LNCAP (cell line): ENCODE results near the gene KAZALD1.

Source experiments
- TF ChIP-seq, protein P1 (sequence below): fragments of 450-650 bp; IDR thresholded peaks from 2 replicates; pipeline ENCODE4 v1.5.1; 2017; ENCODE audit warnings: mild to moderate bottlenecking

Gene KAZALD1

DNA sequence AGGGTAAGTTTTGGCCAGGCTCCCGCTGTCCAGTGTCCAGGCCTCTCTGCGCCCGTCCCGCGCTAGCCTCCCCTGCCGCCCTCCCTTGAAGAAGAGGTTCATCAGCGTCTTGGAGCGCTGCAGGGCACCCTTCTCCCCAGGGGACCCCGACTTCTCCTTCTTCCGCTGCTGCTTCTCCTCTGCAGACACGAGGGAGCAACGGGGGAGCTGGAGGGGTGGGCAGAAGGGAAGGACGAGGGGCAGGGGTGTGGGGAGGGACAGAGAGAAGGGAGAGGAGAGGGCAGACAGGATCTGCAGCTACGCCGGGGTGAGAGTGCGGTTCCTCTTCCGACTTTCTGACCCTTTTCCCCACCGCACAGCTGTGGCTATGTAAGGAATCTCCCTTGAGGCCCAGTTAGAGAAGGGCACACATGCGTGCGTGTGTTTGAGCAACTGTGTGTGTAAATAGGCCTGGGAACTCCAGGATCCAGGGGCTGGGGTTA lies 43.6 kb upstream of the KAZALD1 start:
- TF ChIP-seq, protein P1, sequence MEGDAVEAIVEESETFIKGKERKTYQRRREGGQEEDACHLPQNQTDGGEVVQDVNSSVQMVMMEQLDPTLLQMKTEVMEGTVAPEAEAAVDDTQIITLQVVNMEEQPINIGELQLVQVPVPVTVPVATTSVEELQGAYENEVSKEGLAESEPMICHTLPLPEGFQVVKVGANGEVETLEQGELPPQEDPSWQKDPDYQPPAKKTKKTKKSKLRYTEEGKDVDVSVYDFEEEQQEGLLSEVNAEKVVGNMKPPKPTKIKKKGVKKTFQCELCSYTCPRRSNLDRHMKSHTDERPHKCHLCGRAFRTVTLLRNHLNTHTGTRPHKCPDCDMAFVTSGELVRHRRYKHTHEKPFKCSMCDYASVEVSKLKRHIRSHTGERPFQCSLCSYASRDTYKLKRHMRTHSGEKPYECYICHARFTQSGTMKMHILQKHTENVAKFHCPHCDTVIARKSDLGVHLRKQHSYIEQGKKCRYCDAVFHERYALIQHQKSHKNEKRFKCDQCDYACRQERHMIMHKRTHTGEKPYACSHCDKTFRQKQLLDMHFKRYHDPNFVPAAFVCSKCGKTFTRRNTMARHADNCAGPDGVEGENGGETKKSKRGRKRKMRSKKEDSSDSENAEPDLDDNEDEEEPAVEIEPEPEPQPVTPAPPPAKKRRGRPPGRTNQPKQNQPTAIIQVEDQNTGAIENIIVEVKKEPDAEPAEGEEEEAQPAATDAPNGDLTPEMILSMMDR = no peak

DNA sequence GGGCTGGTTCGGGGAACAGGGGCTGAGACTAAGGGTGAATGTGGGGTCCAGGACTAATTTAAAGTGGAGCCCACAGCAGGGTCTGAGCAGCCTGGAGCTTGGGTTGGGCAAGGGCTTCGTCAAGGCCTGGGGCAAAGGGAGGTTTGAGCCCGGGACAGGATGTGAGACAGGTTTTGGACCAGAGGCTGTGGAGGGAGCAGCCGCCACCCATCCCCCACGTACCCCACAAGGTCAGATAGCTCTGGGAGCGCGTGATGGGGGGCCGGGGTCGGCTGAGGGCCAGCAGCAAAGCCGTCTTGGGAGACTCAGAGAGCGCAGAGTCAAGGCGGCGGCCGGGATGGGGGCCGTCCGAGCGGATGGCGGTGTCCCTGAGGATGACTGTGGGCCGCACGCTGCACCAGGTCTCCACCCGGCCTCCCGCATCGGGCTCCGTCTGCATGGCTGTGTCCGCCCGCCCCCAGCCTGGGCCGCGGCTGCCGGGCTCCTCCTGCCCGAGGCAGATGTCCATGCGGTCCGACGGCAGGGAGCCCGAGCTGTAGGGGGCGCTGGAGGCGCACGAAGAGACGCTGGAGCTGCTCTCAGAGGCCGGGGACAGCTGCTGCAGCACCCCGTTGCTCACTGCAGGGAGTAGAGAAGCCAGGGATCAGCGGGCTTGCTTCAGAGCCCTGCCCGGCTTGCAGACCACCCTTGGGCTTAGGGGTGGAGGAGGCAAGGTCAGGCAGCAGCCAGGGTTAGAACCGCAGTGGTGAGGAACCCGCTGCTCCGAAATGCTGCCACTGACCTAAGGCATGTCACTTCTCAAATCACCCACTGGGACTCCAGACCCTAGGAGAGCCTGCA lies 43.0 kb upstream of the KAZALD1 start:
- TF ChIP-seq, protein P1 = peak; percentile 48

DNA sequence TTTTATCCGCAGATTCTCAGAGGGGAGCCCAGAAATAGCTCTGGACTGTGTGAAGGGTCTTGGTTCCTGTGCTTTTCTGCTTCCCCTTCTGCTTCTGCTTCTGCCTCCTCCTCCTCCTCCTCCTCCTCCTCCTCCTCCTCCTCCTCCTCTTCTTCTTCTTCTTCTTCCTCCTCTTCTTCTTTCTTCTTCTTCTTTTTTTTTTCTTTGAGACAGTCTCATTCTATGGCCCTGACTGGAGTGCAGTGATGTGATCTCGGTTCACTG lies 42.4 kb upstream of the KAZALD1 start:
- TF ChIP-seq, protein P1 = no peak

DNA sequence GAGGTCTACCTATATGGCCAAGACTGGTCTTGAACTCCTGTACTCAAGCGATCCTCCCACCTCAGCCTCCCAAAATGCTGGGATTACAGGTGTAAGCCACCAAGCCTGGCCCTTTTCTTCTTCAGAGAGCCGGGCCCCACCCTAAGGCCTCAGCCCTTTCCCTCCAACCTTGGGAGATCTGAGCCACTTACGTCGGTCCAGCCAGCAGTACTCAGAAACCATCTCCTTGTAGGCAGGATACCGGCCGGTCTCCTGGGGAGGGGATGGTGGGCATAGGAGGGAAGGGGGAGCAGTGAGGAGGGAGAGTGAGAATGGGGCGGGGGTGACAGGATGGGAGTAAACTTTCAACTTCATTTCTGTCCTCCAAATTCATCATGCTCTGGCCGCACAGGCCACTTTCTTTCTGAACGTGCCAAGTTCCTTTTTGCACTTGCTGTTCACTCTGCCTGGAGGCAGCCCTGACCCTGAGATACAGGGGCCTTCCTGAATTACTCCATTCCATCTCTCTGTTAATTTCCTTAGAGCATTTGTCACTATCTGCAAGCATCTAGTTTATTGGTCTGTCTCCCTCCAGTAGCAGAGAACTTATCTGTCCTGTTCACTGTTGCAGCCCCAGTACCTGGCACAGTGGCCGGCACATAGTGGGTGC lies 41.2 kb upstream of the KAZALD1 start:
- TF ChIP-seq, protein P1 = no peak

DNA sequence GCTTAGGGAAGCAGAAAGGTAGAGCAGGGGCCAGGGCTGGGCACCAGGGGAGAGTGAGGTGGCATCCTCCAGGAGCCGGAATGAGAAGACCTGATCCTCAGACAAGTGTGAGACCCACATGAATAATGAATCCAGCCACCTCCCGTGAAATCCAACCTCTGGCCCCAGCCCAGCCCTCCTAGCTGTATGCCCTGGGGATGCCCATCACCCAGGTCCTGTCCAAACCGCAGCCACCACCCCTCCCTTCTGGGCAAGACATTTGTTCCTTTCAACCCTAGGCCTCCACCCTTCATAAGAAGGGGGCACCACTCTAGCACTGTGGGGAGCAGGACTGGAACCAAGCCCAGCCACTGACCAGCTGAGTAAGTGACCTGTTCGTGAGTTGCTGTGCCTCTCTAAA lies 40.5 kb upstream of the KAZALD1 start:
- TF ChIP-seq, protein P1 = no peak

DNA sequence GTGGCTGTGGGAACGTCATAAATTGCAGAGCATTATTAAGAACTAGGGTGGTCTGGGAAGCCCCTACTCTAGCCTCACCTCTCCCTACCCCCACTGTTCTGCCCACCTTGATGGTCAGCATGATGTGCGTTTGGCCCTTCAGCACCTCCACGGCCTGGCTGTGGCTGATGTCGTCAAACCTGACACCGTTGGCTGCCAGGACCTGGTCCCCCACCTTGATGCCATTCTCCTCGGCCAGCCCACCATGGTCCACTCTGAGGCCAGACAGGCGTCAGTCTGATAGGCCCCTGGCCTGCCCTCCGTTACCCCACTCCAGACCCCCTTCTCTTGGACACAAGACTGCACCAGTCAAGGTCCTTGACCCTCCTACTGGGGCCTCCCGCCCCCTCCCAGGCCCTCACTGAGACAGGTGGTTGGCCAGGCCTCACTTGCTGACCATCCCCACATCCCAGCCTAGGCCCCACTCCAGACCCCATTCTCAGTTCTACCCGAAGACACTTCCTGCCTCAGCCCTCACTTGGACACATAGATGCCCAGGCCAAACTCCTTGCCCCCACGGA lies 40.0 kb upstream of the KAZALD1 start:
- TF ChIP-seq, protein P1 = no peak

DNA sequence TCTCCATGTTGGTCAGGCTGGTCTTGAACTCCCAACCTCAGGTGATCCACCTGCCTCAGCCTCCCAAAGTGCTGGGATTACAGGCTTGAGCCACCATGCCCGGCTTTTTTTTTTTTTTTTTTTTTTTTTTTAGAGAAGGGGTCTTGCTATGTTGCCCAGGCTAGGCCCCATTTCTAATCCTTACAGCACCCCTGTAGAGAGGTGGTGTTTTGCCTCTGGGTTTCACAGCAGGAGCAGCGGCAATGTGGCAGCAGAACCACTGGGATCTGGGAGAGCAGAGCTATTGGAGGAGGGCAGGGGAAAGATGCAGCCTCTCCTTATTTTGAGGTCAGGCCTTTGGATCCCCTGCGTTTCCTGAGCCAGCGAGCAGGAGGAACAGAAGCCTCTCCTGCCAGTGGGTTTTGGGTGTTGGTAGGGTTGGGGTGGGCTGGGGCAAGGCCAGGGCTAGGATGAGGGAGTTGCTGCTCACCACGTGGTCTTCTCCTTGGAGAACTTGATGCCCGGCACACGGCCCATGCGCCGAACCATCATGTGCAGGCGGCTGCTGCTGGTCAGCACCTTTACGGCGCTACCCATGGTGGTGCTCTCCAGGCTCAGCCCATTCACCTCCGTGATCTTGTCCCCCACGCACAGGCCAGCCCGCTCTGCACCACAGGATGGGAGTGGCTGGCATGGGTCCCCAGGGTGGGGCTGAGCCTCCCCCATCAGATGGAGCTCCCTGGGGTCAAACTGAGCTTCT lies 38.7 kb upstream of the KAZALD1 start:
- TF ChIP-seq, protein P1 = no peak
